ENCODE data around the gene AVEN. TPM values are rescaled to one million over a fixed set of nuclear protein-coding genes. Genes with fewer than 3 reads are reported as not detected.

AVEN gene, protein sequence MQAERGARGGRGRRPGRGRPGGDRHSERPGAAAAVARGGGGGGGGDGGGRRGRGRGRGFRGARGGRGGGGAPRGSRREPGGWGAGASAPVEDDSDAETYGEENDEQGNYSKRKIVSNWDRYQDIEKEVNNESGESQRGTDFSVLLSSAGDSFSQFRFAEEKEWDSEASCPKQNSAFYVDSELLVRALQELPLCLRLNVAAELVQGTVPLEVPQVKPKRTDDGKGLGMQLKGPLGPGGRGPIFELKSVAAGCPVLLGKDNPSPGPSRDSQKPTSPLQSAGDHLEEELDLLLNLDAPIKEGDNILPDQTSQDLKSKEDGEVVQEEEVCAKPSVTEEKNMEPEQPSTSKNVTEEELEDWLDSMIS
- total RNA-seq: 10 to 100 TPM; 18.9 to 20.7 TPM
- 10.9 TPM for polyA plus RNA-seq (2013, experiment 1 of 2)
- polyA plus RNA-seq (2013, experiment 2 of 2): 12.0 TPM
- long read RNA-seq, experiment 1, transcript AVEN-201 (6 exons, 1,605 nt): major isoform, 10 of 16 reads
- long read RNA-seq, experiment 1, partial matches to known transcripts: 4 of 16 reads
- long read RNA-seq, experiment 1, other reads (novel, unspliced or antisense): 2 of 16 reads
- long read RNA-seq, experiment 2, transcript AVEN-201 (6 exons, 1,605 nt): major isoform, 28 of 35 reads
- long read RNA-seq, experiment 2, partial matches to known transcripts: 3 of 35 reads
- long read RNA-seq, experiment 2, other reads (novel, unspliced or antisense): 4 of 35 reads
- long read RNA-seq, experiment 3, partial matches to known transcripts: 0 of 4 reads
- long read RNA-seq, experiment 3, other reads (novel, unspliced or antisense): 4 of 4 reads
- long read RNA-seq, experiment 4, partial matches to known transcripts: 2 of 11 reads
- long read RNA-seq, experiment 4, other reads (novel, unspliced or antisense): 9 of 11 reads

- TF ChIP-seq CTCF (conservative IDR thresholded peaks at IDR 0.05): no peak
- peak; percentile 78 for DNase-seq
- Mint-ChIP-seq H3K27me3 (ENCODE audit: insufficient read depth) (peaks cover 29% of the 10 kb centered on the region), H3K4me1 (peaks cover 8% of the 10 kb centered on the region), H3K9me3 (no peaks in the 10 kb centered on the region), H3K36me3 (ENCODE audit: low read depth) (no peaks in the 10 kb centered on the region), H3K27ac (peak within 1 kb of the TSS; percentile 89), H3K4me3 (peak within 1 kb of the TSS; percentile 73)
- Histone ChIP-seq H3K4me1 (ENCODE audit: control insufficient read depth, insufficient read depth, low read length) (peaks cover under 1% of the 10 kb centered on the region), H3K9me3 (ENCODE audit: control insufficient read depth, low read length) (no peaks in the 10 kb centered on the region), H3K27ac (ENCODE audit: low read depth, low read length) (peak within 1 kb of the TSS; percentile 81), H3K27me3 (ENCODE audit: control insufficient read depth, insufficient read depth, low read length, poor library complexity, severe bottlenecking) (no peaks in the 10 kb centered on the region), H3K36me3 (ENCODE audit: control insufficient read depth, insufficient read depth, low read length) (no peaks in the 10 kb centered on the region), H3K4me3 (ENCODE audit: low read length) (peak within 1 kb of the TSS; percentile 90), H3K9ac (ENCODE audit: extremely low read depth, low read length, poor library complexity, severe bottlenecking) (peak within 1 kb of the TSS; percentile 80)
- WGBS, 2 experiments (ENCODE audit: insufficient coverage in 1 of 2, insufficient read length in 1 of 2): 2% methylated on average over 11 to 82 of the region's 82 CpGs
Measured at GRCh38 chr15:34038871-34039789, at the start of gene AVEN. TSS of gene AVEN (minus strand) at chr15:34039204. CDS start at chr15:34039046, 158 bp downstream.

- no peak overlapping the region for H3K4me3 Mint-ChIP-seq
- DNase-seq: no peak
- H3K36me3 Mint-ChIP-seq (ENCODE audit: low read depth): peaks cover 49% of the 10 kb centered on the region
- no peak overlapping the region for H3K27ac Mint-ChIP-seq
- H3K9ac ChIP-seq (ENCODE audit: extremely low read depth, low read length, poor library complexity, severe bottlenecking): no peak overlapping the region
- no peak for TF ChIP-seq CTCF (conservative IDR thresholded peaks at IDR 0.05)
- H3K27me3 ChIP-seq (ENCODE audit: control insufficient read depth, insufficient read depth, low read length, poor library complexity, severe bottlenecking): no peaks in the 10 kb centered on the region
- WGBS, 2 experiments (ENCODE audit: insufficient coverage in 1 of 2, insufficient read length in 1 of 2): 94 to 100% methylated on average over 1 to 2 of the region's 2 CpGs
- no peaks in the 10 kb centered on the region for H3K4me1 ChIP-seq (ENCODE audit: control insufficient read depth, insufficient read depth, low read length)
- peaks cover 52% of the 10 kb centered on the region for H3K36me3 ChIP-seq (ENCODE audit: control insufficient read depth, insufficient read depth, low read length)
- H3K4me3 ChIP-seq (ENCODE audit: low read length): no peak overlapping the region
- no peaks in the 10 kb centered on the region for H3K4me1 Mint-ChIP-seq
- H3K9me3 Mint-ChIP-seq: no peaks in the 10 kb centered on the region
- no peaks in the 10 kb centered on the region for H3K9me3 ChIP-seq (ENCODE audit: control insufficient read depth, low read length)
- H3K27me3 Mint-ChIP-seq (ENCODE audit: insufficient read depth): no peaks in the 10 kb centered on the region
- H3K27ac ChIP-seq (ENCODE audit: low read depth, low read length): no peak overlapping the region
Measured at GRCh38 chr15:34085746-34086145, 46.7 kb upstream of the AVEN start.

DNA sequence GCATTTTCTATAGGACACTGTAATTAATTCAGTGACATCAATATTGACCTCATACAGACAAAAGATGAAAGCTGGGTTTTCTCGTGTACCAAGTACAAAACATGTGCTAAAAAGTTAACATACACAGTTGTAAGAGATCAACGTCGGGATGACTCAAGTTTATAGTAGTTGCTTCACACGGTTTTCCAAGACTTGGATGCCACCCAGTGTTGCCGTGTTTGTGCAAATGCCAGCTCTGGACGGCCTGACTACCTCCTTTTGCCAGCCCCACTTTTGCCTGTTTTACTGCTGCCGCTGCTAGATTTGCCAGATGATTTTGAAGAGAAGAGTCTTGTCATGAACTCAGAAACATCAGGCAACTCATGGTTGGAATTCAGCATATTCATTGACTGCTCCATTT, 45.1 kb upstream of the AVEN start:
- no peaks in the 10 kb centered on the region for H3K27me3 ChIP-seq (ENCODE audit: control insufficient read depth, insufficient read depth, low read length, poor library complexity, severe bottlenecking)
- Mint-ChIP-seq H3K9me3 (no peaks in the 10 kb centered on the region), H3K4me3 (no peak overlapping the region), H3K4me1 (no peaks in the 10 kb centered on the region), H3K27me3 (ENCODE audit: insufficient read depth) (no peaks in the 10 kb centered on the region), H3K27ac (no peak overlapping the region), H3K36me3 (ENCODE audit: low read depth) (peaks cover 39% of the 10 kb centered on the region)
- H3K4me3 ChIP-seq (ENCODE audit: low read length): no peak overlapping the region
- peaks cover 38% of the 10 kb centered on the region for H3K36me3 ChIP-seq (ENCODE audit: control insufficient read depth, insufficient read depth, low read length)
- no peak for TF ChIP-seq CTCF (conservative IDR thresholded peaks at IDR 0.05)
- H3K4me1 ChIP-seq (ENCODE audit: control insufficient read depth, insufficient read depth, low read length): no peaks in the 10 kb centered on the region
- DNase-seq: no peak
- WGBS, 2 experiments (ENCODE audit: insufficient coverage in 1 of 2, insufficient read length in 1 of 2): 94 to 97% methylated on average over 7 of the region's 7 CpGs
- H3K27ac ChIP-seq (ENCODE audit: low read depth, low read length): no peak overlapping the region
- no peak overlapping the region for H3K9ac ChIP-seq (ENCODE audit: extremely low read depth, low read length, poor library complexity, severe bottlenecking)
- no peaks in the 10 kb centered on the region for H3K9me3 ChIP-seq (ENCODE audit: control insufficient read depth, low read length)

Data from endodermal cell (in vitro differentiated cells).